GM18517 (cell line): ENCODE data around the gene UBE2O.

Experiments used
- ATAC-seq: cut with Tn5 transposase; IDR thresholded peaks from one replicate; pipeline ENCODE4 v1.9.1; 2021; ENCODE audit warnings: mild to moderate bottlenecking, moderate library complexity; ENCODE audit not compliant: unreplicated experiment

Gene UBE2O

GRCh38 chr17:76419576-76420260 lies 33.2 kb downstream of the UBE2O start:
- no peak for ATAC-seq

DNA sequence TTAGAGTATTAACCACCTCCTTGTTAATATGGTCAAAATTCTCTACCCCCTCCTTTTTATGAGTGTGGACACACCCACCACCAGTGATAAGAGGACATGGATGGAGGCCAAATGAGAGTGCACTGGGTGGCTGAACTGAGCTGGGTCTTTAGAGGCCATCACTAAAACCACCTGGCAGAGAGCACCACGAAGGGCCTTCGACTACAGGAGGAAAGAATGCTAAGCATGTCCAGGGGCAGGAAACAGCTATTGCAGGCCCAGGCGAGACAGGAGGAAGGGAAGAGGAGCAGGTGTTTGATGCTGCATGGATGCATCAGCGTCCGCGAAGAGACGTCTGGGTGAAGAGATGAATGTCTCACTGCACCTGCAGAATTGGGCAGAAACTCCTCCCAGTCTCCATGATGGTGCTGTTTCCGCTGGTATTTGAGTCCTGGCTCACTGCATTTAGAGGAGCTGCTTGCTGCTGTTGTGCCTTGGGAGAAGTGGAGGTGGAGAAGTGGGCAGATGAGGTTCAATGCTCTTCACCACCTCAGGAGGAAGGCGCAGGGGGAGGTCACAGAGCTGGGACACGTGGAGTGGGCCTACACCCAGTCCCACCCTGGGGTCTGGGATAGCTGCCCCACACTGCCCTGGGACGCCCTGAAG lies 35.3 kb downstream of the UBE2O start:
- ATAC-seq, result no peak

DNA sequence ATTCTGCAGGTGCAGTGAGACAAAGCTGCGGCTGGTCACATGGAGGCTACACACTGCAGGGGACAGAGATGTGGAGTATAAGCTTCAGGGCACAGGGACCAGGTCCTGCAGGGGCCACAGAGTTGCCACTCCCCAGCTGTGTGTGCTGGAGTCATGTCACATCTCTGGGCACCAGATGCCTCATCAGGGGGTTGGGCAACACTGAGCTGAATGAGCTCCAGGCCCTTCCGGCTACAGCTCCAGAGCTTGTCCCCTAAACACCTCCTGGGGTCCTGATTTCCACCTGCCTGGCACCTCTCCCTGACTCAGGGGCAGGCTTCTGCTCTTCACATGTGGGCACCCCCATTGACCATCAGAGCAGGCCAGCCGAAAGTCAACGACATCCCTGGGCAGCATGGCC lies 36.1 kb downstream of the UBE2O start:
- ATAC-seq, result no peak

- ATAC-seq, result no peak
These were observed 36.5 kb downstream of the UBE2O start for GRCh38 chr17:76416457-76416856.

- ATAC-seq, result no peak
These were observed 37.2 kb downstream of the UBE2O start for GRCh38 chr17:76415786-76416185.

- no peak for ATAC-seq
These were observed 38.3 kb downstream of the UBE2O start for GRCh38 chr17:76414334-76415295.

- no peak for ATAC-seq
These were observed 41.7 kb downstream of the UBE2O start for GRCh38 chr17:76411247-76411646.

DNA sequence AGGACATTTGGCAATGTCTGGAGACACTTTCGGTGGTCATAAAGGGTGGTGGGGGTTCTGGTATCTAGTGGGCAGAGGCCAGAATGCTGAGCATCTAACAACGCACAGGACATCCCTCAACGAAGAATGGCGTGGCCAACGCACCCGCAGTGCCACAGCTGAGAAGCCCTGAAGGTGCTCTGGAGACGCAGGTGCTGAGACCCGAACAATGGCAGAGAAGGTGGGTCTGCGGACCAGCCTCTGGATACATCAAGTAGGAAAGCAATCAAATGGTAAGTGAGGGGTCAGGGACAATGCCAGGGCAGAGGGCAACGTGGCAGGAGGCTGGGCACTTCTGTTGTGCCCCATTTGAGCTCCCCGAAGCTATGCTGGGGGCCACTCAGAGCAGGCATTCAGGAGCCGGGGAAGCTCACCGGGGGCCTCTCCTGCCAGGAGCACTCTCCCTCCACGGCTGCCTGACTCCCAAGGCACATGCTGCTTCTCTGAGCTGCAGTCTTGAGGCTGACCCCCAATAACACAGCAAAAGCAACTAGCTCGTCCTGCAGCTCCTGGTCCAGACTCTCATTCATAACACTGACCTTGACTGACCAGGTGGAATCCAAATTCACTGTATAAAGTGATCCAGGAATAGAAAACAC lies 42.5 kb downstream of the UBE2O start:
- ATAC-seq, result no peak

- ATAC-seq, result no peak
These were observed 44.7 kb downstream of the UBE2O start for GRCh38 chr17:76408037-76408849.

GRCh38 chr17:76407509-76407908 lies 45.4 kb downstream of the UBE2O start:
- no peak for ATAC-seq

DNA sequence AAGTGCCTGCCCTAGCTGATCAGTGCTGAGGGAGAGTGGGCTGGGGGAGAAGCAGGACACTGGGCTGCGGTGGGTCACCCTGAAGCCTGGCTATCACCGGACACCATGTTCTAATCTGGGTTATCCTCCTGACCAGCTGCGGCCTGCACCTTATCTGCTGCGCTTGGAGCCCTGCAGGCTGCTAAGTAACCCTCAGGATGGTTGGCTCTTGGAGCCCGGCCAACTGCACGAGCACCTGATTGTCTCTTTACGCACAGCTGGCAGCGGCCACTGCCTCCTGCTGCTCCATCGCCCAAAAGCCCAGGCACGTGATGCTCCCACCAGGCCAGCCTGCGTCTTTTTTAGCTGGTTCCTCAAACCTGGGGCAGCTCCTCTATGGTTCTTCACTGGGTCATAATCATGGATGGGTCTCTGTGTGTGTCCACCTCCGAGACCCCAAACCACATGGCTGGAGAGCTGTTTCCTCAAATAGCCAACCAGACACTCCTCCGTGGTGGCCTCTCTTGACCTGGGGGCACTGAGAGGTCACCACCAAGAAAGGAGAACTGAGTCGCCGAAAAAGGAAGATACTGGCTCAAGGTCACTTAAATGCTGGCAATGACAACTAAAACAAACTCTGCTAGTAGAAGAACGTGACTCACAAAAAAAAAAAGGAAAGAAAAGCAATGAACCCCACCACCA lies 46.8 kb downstream of the UBE2O start:
- ATAC-seq, result no peak

DNA sequence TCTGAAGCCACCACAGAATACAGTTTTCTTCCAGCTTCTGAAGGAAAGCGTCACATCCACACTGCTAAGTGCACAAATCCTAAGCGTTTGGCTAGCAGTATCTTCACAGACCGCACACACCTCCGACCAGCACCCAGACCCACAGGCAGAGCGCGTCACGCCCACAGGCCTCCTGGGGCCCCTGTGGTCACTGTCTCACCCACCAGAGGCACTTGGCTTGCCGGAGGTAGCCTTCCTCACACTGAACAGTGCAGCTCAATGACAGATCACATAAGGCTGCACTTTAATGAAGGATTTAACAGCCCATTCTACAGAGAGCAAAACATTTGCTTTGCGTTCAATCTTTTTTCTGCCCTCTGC lies 47.4 kb downstream of the UBE2O start:
- ATAC-seq, result no peak

DNA sequence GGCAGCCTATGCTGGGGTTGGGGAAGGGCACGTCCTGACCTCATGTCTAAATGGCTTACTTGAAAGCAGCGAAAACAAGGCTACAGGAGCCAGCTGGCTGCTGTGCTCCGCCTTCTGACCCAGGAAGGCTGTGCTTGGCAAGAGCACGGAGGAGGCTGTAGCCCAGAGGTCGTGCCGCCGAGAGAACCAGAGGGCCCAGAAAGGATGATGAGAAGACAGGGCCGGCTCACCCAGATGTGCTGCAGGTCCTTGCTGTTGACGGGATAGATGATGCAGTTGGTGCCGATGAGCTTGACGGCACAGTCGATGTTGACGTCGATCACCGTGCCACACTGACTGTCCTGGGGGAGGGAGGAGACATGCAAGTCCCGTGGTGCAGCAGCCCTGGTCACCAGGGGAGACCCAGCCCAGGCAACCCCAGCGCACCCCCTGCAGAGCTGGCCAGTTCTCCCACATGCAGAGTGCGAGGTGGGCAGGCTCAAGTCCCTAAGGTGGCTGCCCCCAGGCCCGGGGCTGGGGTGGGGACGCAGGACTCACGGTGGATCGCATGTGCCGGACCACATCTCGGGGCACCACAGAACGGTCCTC lies 47.9 kb downstream of the UBE2O start:
- ATAC-seq, result no peak

DNA sequence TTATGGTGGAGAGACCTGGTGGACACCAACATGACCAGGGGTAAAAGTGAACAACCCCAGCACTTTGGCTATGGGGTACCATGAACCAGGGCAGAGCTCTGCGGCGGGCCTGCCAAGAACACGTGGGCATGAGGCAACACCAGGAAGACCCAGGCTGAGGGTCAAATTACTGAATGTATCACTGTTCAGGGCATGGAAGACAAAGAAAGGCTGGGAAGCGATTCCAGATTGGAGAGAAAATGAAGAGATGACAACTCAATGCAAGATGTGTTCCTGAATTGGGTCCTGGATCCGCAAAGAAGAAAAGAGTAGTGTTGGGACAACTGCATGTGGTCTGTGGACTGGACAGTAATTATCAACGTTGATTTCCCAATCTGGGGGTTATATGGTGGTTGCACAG lies 48.7 kb downstream of the UBE2O start:
- ATAC-seq, result no peak

DNA sequence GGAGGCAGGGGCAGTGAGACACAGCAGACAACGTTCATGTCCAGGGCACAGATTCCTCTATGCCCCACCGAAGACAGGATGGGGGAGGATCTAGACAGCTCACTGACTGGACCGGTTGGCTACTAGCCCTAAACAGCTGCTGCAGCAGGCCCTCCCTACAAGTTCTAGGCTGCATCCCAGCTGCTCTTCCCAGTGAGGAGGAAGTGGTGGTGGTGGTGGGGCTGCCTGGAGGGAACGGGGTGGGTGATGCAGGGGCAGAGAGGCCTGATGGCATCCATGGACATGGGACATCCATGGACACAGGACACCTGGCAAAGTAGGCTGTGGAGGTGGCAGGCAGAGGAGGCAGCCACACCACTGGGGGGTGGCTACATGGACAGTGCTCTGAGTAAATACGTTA lies 50.2 kb downstream of the UBE2O start:
- ATAC-seq, result no peak

- no peak for ATAC-seq
These were observed 53.5 kb downstream of the UBE2O start for GRCh38 chr17:76399175-76400172.

DNA sequence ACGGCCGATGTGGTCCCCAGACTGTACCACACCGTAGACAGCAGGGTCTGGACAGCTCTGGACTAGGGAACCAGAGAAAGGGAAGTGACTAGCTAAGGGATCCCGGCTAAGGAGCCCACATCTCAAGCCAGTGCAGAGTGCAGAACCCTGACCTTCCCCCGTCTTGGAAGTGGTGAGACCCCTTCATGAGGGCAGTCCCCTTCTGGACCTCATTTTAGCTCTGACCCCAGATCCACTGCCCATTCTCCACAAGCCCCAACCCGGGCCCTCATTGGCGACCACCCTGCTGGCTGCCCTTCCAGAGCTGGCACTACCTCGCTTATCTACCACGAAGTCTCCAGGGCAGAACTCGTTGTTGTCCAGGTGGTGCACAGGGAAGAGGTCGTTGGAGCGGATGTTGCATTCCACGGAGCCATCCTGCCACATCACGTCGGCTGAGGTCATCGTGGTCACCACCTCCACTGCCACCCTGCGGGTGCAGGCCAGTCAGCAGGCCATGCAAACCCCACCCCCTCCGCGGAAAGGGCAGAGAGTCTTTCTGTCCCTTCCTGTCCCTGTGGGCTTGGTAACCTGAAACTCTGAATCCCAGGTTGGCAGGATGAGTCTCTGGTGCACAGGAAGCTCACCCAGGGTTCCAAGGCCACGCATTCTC lies 54.3 kb downstream of the UBE2O start:
- no peak for ATAC-seq
